Fibroblast of the conjunctiva (primary cell): ENCODE measurements around the gene SH3TC1.

Experiments used
- DNase-seq: peaks from one replicate; pipeline ENCODE4 v3.0.0-alpha.2; 2010; ENCODE audit warnings: low read depth

Gene SH3TC1

DNA sequence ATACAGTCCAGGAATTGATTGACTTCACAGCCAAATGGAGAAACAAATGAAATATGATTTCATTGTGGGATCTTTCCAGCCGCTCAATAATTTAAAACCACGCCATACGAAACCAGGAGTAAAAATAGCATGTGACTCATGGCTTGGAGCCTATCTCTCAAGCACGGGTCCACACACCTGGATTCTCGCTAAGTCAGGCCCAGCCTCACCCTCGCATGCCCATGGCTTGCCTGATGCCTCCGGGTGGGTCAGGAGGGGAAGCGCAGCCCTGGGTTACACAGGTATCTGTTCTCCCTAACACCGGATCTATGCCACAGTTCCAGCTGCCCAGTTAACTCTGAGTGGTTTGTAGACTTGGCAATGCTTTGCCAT is 34.9 kb upstream of the SH3TC1 start:
- DNase-seq = no peak

DNA sequence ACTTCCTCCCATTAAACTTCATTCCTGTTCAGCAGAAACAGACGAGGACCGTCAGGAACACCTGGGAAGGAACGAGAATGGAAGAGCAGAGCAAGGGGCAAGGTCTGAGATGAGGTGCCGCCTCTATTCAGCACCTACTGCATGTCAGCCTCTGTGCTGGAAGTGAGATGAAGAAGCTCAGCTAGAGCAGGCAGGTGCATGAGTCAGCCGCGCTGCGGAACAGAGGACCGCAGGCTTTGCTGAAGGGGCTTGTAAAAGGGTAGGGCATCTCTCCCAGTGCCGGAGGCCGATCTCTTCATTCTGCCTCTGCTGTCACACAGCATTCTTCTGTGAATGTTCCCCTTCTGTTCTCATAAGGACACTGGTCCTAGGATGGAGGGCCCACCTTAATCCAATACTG is 34.4 kb upstream of the SH3TC1 start:
- DNase-seq = no peak

DNA sequence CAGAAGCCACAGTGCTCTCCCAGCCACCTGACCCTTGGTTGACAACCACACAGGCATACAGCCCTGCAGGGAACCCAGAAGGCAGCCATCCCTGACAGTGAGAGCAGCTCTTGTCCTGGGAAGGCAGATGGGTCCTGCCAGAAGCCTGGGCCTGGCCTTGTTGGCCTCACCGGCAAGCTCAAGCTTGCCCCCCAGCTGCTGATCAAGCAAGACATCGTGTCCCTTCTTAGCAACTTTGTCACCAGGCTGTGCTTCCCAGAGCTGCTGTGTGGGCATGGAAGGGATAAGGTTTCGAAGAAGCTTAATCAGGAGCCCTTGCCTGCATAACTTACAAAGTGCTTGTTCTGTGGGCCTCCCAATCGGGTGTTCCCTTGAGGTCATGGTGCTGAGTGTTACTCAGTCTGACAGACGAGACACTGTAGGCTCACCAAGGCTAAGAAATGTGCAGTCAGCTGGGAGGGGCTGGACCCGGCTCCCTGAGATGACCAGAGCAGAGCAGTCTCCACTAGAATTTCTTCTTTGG is 33.7 kb upstream of the SH3TC1 start:
- no peak for DNase-seq

DNA sequence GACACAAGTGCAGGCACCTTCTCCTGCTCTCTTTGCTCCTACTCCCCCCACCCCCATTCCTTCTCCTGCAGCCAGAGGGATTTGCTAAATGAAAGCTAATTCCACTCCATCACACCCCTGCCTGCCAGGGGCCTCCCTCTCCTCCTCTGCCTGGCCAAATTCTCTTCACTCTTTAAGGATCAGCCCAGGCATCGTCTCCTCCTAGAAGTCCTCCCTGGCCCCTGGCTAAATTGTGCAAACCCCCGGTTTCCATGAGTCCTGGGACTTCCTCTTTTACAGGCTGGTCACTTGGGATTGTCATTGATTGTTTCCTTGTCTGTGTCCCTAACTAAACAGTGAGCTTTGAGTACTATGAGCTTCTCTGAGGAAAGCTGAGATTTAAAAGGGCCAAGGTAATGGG is 31.8 kb upstream of the SH3TC1 start:
- DNase-seq = no peak

DNA sequence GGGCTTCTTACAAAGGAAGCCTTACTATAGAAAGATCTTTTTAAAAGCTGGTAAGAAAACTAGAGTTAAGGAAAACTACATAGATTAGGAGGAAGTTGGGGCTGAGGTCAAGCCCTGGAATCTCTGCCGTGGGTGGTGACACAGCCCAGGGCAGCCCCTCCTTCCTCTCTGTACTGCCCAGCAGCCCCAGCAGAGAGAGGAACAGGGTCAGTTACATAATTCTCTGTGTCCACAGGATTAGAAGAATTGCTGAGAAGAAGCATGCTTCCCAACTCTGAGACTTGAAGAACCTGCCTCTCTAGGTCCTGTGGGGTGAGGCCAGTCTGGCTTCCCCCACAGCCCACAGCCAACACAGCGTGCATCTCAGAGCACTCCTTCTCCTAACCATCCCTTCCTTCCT is 31.3 kb upstream of the SH3TC1 start:
- DNase-seq = no peak

DNA sequence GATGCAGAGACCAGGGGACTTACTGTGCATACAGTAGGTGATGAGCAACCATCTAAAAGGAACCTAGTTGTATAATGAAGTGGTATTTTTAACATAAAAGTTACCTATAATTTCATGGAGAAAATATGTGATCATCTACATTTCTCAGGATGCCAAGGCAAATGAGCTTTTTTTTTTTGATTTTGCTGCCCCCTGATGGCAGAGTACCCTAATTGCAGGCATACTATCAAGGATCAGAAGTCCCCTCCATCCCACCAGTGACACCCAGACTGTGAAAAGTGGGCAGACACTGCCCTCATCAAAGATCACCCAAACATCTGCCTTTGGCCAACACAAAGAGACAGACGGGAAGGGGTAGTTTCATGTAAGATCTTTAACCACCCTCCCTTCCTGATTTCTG is 30.9 kb upstream of the SH3TC1 start:
- no peak for DNase-seq

DNA sequence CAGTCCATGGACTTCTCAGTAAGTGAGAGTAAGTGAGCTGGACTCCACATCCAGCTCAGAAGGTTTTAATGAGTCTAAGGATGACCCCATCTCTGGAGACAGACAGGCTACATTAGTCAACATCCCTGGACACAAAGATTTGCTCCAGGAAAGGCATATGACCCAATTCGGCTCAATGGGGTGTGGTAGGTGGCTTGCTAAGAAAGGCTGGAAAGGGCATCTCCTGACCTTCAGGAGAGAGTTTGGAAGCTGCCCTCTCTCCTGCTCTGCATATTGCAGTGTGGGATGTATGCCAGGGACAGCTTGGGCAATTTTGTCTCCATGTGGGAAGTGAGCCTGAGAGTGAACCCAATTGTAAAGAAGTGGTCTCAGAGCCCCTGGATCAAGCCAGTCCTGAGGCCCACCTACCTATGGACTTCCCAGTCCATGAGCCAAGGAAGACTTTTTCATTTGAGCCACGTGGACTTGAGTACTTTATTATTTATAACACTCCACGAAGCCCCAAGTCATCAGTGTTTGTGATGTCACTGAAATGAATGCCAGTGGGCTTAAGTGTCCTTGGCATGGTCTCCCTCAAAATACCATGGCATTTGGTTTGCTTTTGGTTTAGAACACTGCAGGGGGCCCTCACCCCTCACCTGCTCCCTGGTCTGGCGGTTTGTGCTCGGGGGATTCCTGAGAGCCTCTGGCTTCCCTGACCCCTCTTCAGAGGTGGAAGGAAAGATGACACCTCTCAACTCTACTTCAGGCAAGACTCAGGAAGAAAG is 30.1 kb upstream of the SH3TC1 start:
- no peak for DNase-seq

DNA sequence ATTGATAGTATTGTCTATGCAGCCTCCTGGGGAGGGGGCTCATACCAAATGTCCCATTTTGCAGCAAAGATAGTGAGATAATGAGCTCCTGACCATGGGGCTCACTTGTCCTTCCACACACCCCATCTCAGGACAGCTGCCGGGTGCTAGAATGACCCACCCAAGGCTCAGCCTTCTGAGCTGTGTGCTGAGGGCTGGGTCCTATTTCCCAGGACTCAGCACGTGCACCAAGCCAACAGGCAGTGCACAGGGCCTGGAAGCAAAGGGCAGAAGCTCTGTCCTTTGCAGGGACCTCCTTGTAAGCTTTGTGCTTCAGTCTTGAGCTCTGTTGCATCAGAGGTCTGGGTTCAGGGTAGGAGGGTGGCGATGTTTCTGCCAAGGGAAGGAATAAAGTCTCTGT is 29.3 kb upstream of the SH3TC1 start:
- DNase-seq = no peak

DNA sequence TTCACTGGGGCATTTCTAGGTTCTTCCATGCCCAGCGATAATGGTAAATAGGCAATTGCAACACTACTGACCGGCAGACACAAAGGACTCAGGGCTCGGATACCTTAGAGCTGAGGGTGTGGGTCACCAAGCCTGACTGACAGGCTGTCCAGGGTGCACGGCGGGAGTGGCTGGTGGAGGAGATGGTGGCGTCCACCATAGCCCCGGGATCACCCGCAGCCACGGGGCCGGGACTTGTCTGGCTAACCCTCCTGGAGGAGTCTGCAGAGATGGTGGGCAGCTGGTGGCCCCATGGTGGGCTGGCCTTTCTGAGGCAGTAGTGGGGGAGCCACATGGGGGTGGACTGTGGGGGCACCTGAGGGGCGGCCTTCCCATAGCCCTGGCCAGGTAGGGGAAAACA is 28.7 kb upstream of the SH3TC1 start:
- DNase-seq = no peak

DNA sequence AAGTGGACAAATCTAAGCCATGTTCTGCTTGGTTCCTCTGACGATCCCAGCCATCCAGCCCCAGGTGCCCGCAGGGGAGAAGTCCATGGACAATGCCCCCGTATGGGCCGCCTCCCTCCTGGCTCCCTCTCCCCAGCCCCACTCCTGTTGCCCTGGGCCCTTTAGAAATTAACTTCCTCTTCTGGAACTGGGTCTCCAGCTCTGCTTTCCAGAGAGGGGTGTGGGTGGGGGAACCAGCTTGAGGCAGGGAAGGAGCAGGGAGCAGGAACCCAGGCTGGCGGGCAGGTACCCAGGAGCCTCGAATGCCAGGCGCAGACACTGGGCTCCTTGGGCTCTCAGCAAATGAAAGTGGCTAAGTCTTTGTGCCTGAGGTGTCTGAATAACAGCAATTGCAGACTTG is 27.8 kb upstream of the SH3TC1 start:
- DNase-seq = no peak

DNA sequence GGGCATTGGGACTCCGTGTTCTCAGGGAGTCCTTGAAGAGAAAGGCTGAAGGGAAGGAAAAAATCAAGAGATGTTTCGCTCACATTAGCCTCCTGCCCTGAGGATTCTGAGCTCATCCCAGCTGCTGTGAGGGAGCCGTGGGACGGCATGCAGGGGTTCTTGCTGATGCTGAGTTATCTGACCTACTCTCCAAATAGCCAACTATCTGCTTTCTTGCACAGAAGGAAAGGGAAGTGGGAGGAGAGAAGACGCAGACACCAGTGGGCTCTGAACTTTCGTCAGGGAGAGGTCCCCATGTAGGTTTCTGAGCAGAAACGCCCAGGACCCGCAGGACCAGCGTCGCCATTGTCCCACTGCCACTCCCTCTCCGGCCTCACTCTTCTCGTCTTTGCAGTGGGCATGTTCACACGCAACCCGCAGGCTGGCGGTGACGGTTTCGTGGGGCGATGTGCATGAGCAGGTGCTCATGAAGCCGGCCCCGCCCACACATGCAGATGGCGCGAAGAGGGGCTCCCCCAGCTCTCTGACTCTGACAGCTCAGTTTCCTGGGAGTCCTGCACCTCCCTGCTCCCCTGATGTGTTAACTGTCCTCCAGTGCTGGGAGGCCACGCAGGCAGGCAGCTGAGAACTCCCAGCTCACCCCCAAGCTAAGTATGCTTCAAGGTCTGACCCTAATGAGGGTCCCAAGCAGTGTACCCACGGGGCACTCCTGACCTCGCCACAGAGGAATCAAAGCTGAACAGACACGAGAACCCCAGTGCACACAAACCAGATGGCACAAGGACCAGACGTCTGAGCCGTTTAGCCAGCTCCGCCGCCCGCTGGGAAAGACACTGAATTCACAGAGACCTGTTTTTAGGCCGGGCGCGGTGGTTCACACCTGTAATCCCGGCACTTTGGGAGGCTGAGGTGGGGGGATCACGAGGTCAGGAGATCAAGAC is 26.8 kb upstream of the SH3TC1 start:
- no peak for DNase-seq

DNA sequence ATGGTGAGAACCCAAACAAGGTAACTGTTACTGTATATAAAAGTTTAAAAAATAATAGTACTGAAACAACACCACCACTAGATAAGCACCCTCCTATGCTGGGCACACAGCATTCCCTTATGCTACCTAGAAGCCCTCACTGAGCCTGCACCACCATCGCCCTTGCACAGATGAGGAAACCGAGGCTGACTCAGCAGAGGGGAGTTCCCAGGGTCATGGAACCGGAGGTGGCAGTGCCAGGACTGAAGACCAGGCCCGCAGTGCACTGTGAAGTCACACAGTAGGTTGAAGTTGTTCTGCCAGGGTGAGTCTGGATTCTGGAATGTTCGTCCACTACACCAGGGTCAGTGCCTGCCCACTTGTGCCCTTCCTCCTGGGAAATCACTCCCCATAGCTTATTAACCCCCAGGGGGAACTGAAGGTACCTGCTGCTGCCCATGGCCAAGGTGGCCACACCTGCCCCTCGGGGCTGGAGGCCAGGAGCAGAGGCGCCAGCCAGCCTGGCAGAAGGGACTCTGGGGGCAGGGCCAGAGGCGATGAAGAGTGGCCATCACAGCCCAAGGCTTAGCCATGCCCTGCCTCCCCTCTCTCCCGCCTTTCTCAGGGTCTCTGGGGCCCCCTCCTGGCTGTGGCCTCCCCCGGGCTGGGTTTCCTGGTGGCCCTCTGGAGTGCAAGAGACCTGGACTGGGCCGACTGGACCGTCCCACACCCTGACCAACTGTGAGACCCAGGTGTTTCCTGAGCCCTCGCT is 25.4 kb upstream of the SH3TC1 start:
- DNase-seq = no peak

DNA sequence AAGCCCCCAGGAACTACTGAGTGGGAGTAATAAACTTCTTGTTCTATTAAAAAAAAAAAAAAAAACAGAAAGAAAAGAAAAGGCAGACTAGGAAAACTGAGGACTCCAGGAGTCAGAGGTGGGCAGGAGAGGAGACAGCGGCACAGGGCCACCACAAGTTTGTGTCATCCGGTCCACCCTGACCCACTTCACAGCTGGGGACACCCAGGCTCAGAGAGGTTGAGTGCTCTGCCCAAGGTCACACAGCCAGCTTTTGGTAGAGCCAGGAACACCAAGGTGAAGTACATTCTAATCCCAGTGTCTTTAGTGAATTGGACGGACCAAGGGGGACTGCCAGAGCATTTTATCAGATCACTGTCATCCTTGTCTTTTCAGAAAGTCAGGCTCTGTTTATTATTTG is 24.1 kb upstream of the SH3TC1 start:
- DNase-seq = no peak

DNA sequence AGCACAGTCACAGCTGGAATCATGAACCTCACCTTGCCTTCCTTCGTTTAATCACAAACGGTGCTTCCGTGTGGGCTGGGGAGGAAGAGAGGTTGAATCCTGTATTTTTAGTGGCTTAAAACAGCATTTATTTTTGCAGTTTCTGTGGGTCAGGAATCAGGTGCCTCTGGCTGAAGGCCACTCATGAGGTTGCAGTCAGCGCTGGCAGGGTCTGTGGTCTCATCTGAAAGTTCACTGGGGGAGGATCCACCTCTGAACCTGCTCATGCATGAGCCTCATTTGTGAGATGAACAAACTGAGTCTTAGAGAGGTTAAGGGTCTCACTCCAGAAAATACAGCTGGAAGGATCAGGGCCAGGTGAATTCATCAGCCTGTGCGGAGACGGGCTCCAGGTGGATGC is 23.4 kb upstream of the SH3TC1 start:
- DNase-seq = no peak

DNA sequence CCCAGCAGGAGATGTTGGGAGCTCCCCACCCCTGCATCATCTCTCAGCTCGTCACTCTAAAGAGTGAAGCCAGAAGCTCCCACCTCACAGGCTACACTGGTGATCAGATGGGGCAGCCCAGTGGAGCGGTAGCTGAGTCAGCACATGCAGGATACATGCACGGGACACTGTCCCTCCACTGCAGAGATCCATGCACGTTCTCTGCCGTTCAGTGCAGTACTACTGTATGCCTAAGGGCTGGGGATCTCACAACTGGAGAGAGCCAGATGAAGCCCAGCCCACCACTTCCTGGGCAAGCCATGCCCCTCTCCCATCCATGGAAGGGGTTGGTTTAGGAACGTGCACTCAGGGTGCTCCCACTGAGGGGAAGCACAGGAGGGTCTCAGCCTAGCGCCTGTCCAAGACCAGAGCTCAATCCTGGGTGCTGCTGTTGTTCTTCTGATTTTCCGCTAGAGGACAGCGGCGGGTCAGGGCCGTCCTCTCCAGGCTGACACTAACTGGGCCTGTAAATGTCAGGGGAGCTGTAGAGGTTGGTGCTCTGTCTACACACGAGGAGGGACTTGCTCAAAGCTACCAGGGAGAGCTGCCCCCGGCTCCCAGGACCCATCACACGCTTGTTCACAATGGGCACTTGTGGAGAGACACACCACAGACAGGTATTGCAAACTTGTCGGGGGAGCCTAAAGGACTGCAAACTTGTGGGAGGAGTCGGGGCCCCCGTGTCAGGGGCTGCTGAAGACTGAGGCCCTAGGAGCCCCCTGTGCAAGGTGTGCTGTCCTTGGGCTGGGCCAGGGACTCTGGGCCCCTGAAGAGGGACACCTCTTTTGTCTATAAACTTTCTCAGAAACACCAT is 22.3 kb upstream of the SH3TC1 start:
- peak; percentile 39 for DNase-seq

DNA sequence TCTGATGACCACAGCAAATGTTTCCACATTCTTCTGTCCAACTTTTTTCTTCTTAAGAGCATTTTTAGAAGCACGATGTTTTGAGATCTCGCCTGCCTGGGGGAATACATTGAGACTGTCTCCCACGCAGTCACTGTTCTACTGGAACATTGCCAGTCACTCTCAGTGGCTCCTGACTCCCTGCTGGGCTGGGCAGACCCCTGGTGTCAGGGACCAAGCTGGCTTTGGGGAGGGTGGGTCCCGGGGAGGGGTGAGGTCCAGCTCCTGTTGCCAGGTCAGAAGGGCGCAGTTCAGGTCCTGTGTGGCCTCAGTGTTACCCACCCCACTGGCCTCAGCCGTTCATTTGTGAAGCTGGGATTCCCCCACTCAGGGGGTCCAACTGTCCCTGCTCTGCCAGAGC is 21.5 kb upstream of the SH3TC1 start:
- no peak for DNase-seq

DNA sequence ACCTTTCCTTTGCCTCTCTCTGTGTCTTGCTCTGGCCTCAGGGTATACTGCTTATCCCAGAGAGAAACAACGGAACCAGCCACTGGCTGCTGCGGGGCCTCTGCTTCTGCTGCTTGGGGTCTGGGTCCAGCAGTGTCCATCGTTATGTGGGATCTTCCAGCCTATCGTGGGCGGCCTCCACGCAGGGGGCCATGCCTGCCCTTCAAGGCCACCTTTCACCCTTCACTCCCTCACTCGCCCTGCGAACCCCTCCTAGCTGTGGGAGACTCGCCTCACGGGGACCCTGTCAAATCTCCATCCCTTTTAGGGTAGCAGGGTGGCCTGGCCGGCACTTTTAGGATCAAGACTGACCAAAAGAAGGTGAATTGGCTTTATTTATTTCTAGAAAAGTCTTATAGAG is 21.1 kb upstream of the SH3TC1 start:
- DNase-seq = no peak

DNA sequence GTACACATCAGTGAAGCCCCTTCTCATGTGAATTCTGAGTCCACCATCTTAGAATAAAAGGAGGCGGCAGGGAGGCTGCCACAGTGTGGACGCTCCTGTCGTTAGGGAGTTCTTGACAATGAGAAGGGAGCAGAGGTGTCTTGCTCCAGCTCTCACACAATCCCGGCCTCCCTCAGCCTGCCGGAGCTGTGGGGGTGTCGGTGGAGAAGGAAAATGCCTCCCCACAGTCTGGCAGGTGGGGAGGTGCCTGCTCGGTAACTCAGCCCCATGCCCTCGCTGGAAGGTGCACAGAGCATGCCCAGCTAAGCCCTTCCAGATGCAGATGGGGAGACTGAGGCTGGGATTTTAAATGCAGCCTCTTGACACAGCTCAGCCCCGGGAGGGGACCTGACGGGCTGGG is 20.0 kb upstream of the SH3TC1 start:
- no peak for DNase-seq

DNA sequence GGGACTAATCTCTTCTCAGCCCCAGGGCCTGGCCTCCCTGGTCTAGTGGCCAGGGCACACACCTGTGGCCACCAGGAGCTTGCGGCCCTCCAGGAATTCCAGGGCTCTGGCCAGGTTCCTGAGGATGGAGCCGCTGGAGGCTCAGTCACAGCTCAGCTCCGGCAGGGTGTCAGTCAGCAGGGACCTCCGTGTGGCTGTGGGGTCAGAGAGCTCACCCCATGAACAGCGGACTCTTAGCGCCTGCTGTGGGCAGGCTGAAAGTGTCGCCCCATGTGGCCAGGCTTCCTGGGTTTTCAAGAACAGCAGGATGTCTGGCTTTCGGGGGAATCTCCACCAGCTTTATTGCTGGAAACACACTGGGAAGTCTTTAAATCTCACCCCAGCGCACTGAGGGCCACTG is 19.3 kb upstream of the SH3TC1 start:
- DNase-seq = no peak

DNA sequence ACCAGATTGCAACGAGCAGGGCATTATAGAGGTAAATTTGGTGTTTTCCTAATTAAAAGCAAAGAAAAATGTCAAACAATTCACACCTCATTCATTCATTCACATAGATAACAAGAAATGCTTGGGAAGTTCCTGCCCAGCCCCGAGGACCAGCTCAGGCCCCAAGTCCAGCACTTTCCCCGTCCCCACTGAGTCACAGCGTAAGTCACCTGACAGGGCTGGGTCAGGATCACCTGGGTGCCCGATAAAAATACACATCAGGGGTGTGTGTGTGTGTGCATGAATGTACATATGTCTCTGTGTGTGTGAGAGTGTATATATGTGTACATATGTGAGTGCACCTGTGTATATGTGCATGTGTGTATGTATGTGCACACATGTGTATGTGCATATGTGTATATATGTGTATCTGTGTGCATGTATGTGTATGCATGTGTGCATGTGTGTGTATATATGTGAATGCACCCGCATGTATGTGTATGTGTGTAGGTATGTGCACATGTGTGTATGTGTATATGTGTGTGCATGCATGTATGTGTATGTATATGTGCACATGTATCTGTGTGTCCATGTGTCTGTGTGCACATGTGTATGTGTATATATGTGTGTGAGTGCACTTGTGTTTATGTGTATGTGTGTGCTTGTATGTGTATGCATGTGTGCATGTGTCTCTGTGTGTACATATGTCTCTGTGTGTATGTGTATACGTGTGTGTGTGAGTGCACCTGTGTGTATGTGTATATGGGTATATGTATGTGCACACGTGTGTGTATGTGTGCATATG is 18.6 kb upstream of the SH3TC1 start:
- DNase-seq = no peak

DNA sequence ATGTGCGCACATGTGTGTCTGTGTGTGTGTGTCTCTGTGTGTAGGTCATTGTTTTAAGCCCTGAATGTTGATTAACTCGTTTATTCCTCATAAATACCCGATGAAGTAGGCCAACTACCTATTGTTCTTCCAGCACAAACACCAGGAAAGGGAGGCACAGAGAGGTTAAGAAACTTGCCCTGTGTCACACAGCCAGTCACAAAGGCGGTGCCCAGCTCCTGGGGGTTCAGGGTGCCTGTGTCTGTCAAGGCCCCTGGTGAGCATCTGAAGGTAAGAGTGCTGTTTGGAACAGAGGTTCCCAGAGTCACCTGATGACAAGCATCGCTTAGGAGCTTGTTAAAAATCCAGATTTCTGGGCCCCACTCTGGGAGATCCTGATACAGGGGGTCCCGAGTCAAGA is 18.0 kb upstream of the SH3TC1 start:
- no peak for DNase-seq
